HCT116 (cell line): ENCODE measurements around the gene CCS. TPM values are rescaled to one million over a fixed set of nuclear protein-coding genes. Genes with fewer than 3 reads are reported as not detected.

ENCODE experiments used
- ATAC-seq: fragments of 200-7000 bp; cut with Tn5 transposase; 2 replicates; pipeline ENCODE4 v1.9.1; 2020; ENCODE audit warnings: mild to moderate bottlenecking, moderate library complexity
- BruUV-seq: library from RNA; stranded (reverse); fragments of 400-500 nt; replicated peaks from 2 replicates; lab custom pipeline; 2021; lab: Mats Ljungman, UMichigan
- CTCF ChIA-PET: fragments of 300-600 bp; sonication (Branson Sonifier 250); formaldehyde crosslinking; loops from one replicate; lab custom pipeline; 2021; ENCODE audit warnings: antibody characterized with exemption; lab: Charles Lee
- POLR2A ChIA-PET: fragments of 300-600, 350-600 bp; sonication (Branson Sonifier 250); formaldehyde crosslinking; loops from one replicate; lab custom pipeline; 2021; ENCODE audit warnings: antibody characterized with exemption; lab: Charles Lee
- RAD21 ChIA-PET, 2 experiments: fragments of 300-600 bp; sonication (Branson Sonifier 250); formaldehyde crosslinking; loops; one replicate each; lab custom pipeline; 2023; ENCODE audit warnings: low total read pairs in 2 of 2; ENCODE audit not compliant: uncharacterized antibody in 2 of 2, unreplicated experiment in 2 of 2, low non-redundant PET in 1 of 2; lab: Charles Lee
- DNase-seq: peaks from one replicate; pipeline ENCODE4 v3.0.0-alpha.2; 2010; ENCODE audit warnings: low read depth, low spot score
- H2AFZ ChIP-seq: fragments of 200-600 bp; shearing (Covaris generic), sonication (generic); 2 replicates; pipeline ENCODE4 v1.6.1; 2017; ENCODE audit warnings: low read depth, mixed run types, mixed read lengths, antibody characterized with exemption, low read length; ENCODE audit not compliant: poor library complexity, severe bottlenecking
- H3K27ac ChIP-seq: 2 replicates; pipeline ENCODE4 v1.5.1; 2012; ENCODE audit warnings: low read depth, low read length
- H3K27me3 ChIP-seq: fragments of 200-600 bp; sonication (generic); 2 replicates; pipeline ENCODE4 v1.6.1; 2016; ENCODE audit warnings: mixed run types, low read length, mixed read lengths; ENCODE audit not compliant: insufficient read depth
- H3K36me3 ChIP-seq, 2 experiments: fragments of 200-500 bp in 1 of 2; fragments of 200-600 bp in 1 of 2; sonication (Bioruptor generic) in 1 of 2; sonication (generic) in 1 of 2; 2 replicates each; pipeline versions ENCODE4 v1.5.1 to v1.6.1; 2014 to 2016; ENCODE audit warnings: low read length in 2 of 2, inconsistent platforms in 1 of 2, mixed read lengths in 1 of 2, mixed run types in 1 of 2; ENCODE audit not compliant: insufficient read depth in 2 of 2, control insufficient read depth in 1 of 2
- H3K4me1 ChIP-seq, 2 experiments: fragments of 200-600 bp in 1 of 2; sonication (generic) in 1 of 2; 2 replicates each; pipeline versions ENCODE4 v1.5.1 to v1.6.1; 2012 to 2017; ENCODE audit warnings: low read length in 2 of 2, inconsistent platforms in 1 of 2, mild to moderate bottlenecking in 1 of 2, mixed read lengths in 1 of 2, mixed run types in 1 of 2, moderate library complexity in 1 of 2; ENCODE audit not compliant: insufficient read depth in 2 of 2, control insufficient read depth in 1 of 2
- H3K4me2 ChIP-seq: fragments of 200-600 bp; sonication (generic); 2 replicates; pipeline ENCODE4 v1.6.1; 2017; ENCODE audit warnings: mixed run types, low read length, mixed read lengths
- H3K4me3 ChIP-seq, 2 experiments: fragments of 200-600 bp in 1 of 2; sonication (generic) in 1 of 2; replicated peaks in 1 of 2; 2 replicates each; pipeline ENCODE4 v1.5.1; 2011 to 2016; ENCODE audit warnings: low read length in 2 of 2, control low read depth in 1 of 2, low read depth in 1 of 2, mild to moderate bottlenecking in 1 of 2, mixed read lengths in 1 of 2, mixed run types in 1 of 2
- H3K79me2 ChIP-seq: fragments of 200-600 bp; sonication (generic); 2 replicates; pipeline ENCODE4 v1.6.1; 2017; ENCODE audit warnings: mild to moderate bottlenecking, mixed run types, low read length, moderate library complexity, mixed read lengths; ENCODE audit not compliant: insufficient read depth
- H3K9ac ChIP-seq: fragments of 200-600 bp; sonication (generic); 2 replicates; pipeline ENCODE4 v1.6.1; 2016; ENCODE audit warnings: low read length, mixed read lengths
- H3K9me2 ChIP-seq: fragments of 200-600 bp; sonication (generic), shearing (Covaris generic); 2 replicates; pipeline ENCODE4 v1.6.1; 2017; ENCODE audit warnings: mixed run types, mild to moderate bottlenecking, moderate library complexity; ENCODE audit not compliant: insufficient read depth
- H3K9me3 ChIP-seq, 2 experiments: fragments of 200-500 bp in 1 of 2; fragments of 200-600 bp in 1 of 2; sonication (Bioruptor generic) in 1 of 2; sonication (generic) in 1 of 2; 2 replicates each; pipeline ENCODE4 v1.6.1; 2014 to 2017; ENCODE audit warnings: low read length in 2 of 2, mixed read lengths in 2 of 2, inconsistent platforms in 1 of 2, low read depth in 1 of 2, mild to moderate bottlenecking in 1 of 2, mixed run types in 1 of 2, moderate library complexity in 1 of 2; ENCODE audit not compliant: control insufficient read depth in 1 of 2, insufficient read depth in 1 of 2
- H4K20me1 ChIP-seq: fragments of 200-600 bp; sonication (generic), shearing (Covaris generic); 2 replicates; pipeline ENCODE4 v1.6.1; 2017; ENCODE audit warnings: mixed run types, mild to moderate bottlenecking, moderate library complexity; ENCODE audit not compliant: insufficient read depth
- ATF3 ChIP-seq: IDR thresholded peaks from 2 replicates; pipeline ENCODE4 v1.6.1; 2012
- CBX3 ChIP-seq: IDR thresholded peaks from 2 replicates; pipeline ENCODE4 v1.6.1; 2012; ENCODE audit warnings: low read depth
- CEBPB ChIP-seq: IDR thresholded peaks from 2 replicates; pipeline ENCODE4 v1.6.1; 2012; ENCODE audit warnings: low read depth
- CTCF ChIP-seq, 3 experiments: fragments of 200-600 bp in 1 of 3; sonication (generic) in 1 of 3; IDR thresholded peaks in 2 of 3; conservative IDR thresholded peaks in 1 of 3; 2 replicates each; pipeline ENCODE4 v1.5.1; 2012 to 2017; ENCODE audit warnings: low read depth in 2 of 3, low read length in 2 of 3, antibody characterized with exemption in 1 of 3, borderline replicate concordance in 1 of 3, control low read depth in 1 of 3, mild to moderate bottlenecking in 1 of 3, mixed read lengths in 1 of 3, mixed run types in 1 of 3, moderate library complexity in 1 of 3; ENCODE audit not compliant: insufficient read depth in 1 of 3
- EGR1 ChIP-seq: IDR thresholded peaks from 2 replicates; pipeline ENCODE4 v1.6.1; 2012; ENCODE audit warnings: low read depth
- FOSL1 ChIP-seq: IDR thresholded peaks from 2 replicates; pipeline ENCODE4 v1.6.1; 2012; ENCODE audit warnings: low read depth
- POLR2A ChIP-seq: IDR thresholded peaks from 2 replicates; pipeline ENCODE4 v1.7.0; 2011; ENCODE audit warnings: borderline replicate concordance; ENCODE audit not compliant: insufficient read depth, insufficient read length; ENCODE audit errors: extremely low read depth
- POLR2AphosphoS5 ChIP-seq: IDR thresholded peaks from 2 replicates; pipeline ENCODE4 v1.6.1; 2011; ENCODE audit warnings: mild to moderate bottlenecking, low read depth, low read length, moderate library complexity
- REST ChIP-seq: IDR thresholded peaks from 2 replicates; pipeline ENCODE4 v1.6.1; 2012; ENCODE audit warnings: low read depth
- SIN3A ChIP-seq: IDR thresholded peaks from 2 replicates; pipeline ENCODE4 v1.6.1; 2012; ENCODE audit warnings: low read depth
- SP1 ChIP-seq: IDR thresholded peaks from 2 replicates; pipeline ENCODE4 v1.6.1; 2012; ENCODE audit warnings: low read depth
- YY1 ChIP-seq: IDR thresholded peaks from 2 replicates; pipeline ENCODE4 v1.6.1; 2011; ENCODE audit warnings: low read length, low read depth, moderate library complexity, mild to moderate bottlenecking; ENCODE audit not compliant: insufficient replicate concordance; ENCODE audit errors: extremely low read depth
- ZBTB33 ChIP-seq: IDR thresholded peaks from 2 replicates; pipeline ENCODE4 v1.6.1; 2011; ENCODE audit warnings: mild to moderate bottlenecking, low read length, moderate library complexity; ENCODE audit not compliant: insufficient replicate concordance; ENCODE audit errors: extremely low read depth
- ZFX ChIP-seq: fragments of 450-650 bp; IDR thresholded peaks from 2 replicates; pipeline ENCODE4 v1.6.1; 2017
- intact Hi-C: fragments of 100-400 bp; cut with micrococcal nuclease; formaldehyde crosslinking; loops from 2 replicates; pipeline ENCODE4 v1.10.0; 2022
- total RNA-seq: library from RNA; stranded (reverse); gene quantifications from one replicate; pipeline ENCODE4 v1.2.1, GENCODE V29; 2021; ENCODE audit not compliant: unreplicated experiment

Gene CCS
- total RNA-seq, 1 experiment from 2014 or later = 40.6 TPM

- no peak within 1 kb of the TSS for H2AFZ ChIP-seq
- CTCF ChIA-PET = no interaction called here
- BruUV-seq = no TSS peak
- H3K27me3 ChIP-seq = peaks cover 3% of the 10 kb centered on the region; the same call in 1 of the 2 replicates
- ATAC-seq = no peak
- no peaks in the 10 kb centered on the region for H3K36me3 ChIP-seq
- POLR2A ChIA-PET = no interaction called here
- no peaks in the 10 kb centered on the region for H3K4me1 ChIP-seq
- H3K9me2 ChIP-seq = no peaks in the 10 kb centered on the region
- H3K27ac ChIP-seq = no peak within 1 kb of the TSS
- RAD21 ChIA-PET = no interaction called here
- no peaks in the 10 kb centered on the region for H3K79me2 ChIP-seq
- no peak within 1 kb of the TSS for H3K4me3 ChIP-seq
- no peaks in the 10 kb centered on the region for H4K20me1 ChIP-seq
- intact Hi-C loops = no loop called here
- no peaks in the 10 kb centered on the region for H3K9me3 ChIP-seq
- DNase-seq = no peak
- no peak for TF ChIP-seq SIN3A
- TF ChIP-seq ATF3 = no peak
- TF ChIP-seq SP1 = no peak
- TF ChIP-seq POLR2AphosphoS5 = no peak
- TF ChIP-seq ZBTB33 = no peak
- no peak for TF ChIP-seq CBX3
- no peak for TF ChIP-seq CTCF (IDR thresholded peaks at IDR 0.05 in 2 of 3, conservative IDR thresholded peaks at IDR 0.05 in 1 of 3; ENCODE audit: borderline replicate concordance in 1 of 3, insufficient read depth in 1 of 3, low read depth in 2 of 3, low read length in 2 of 3)
- TF ChIP-seq YY1 = no peak
- TF ChIP-seq FOSL1 = no peak
- no peak for TF ChIP-seq ZFX
- no peak for TF ChIP-seq REST
- no peak for TF ChIP-seq POLR2A
- no peak for TF ChIP-seq EGR1
- TF ChIP-seq CEBPB = no peak
- H3K4me2 ChIP-seq = no peak within 1 kb of the TSS
- no peak within 1 kb of the TSS for H3K9ac ChIP-seq
These were observed 24.7 kb upstream of the CCS start, which contains the start of gene CTSF for GRCh38 chr11:66568124-66568916. TSS of gene CTSF (minus strand) at chr11:66568606. CDS start at chr11:66568486, 120 bp downstream.
